Measurements from ENCODE around the gene ORC1. TPM values are rescaled to one million over a fixed set of nuclear protein-coding genes. Genes with fewer than 3 reads are reported as not detected.
A peak's percentile ranks its signal among the peaks of the same experiment; 100 is the strongest.

The ORC1 gene
- total RNA-seq (2014; rRNA removed; shearing (Covaris generic)) = 94.3 and 95.0 TPM in 2 replicates

GRCh38 chr1:52404116-52404974, at the start of gene ORC1, which contains the start of gene PRPF38A:
ORC1 (minus strand) TSS chr1:52404423; CDS start chr1:52402223, 2,200 bp downstream.
PRPF38A (plus strand) TSS chr1:52404602; CDS start chr1:52404750, 148 bp downstream.
- peaks cover 26% of the 10 kb centered on the region for H3K36me3 ChIP-seq (replicated peaks; ENCODE audit: control insufficient read depth, insufficient read depth, low read length)
- no peaks in the 10 kb centered on the region for H3K27me3 ChIP-seq (ENCODE audit: control insufficient read depth, insufficient read depth, low read length)
- peak within 1 kb of the TSS; percentile 94 for H3K4me3 ChIP-seq (ENCODE audit: insufficient read depth, low read depth, low read length)
- peak; percentile 94 for DNase-seq

GRCh38 chr1:52444463-52444862, 40.2 kb upstream of the ORC1 start:
- no peak for DNase-seq
- Histone ChIP-seq H3K36me3 (replicated peaks; ENCODE audit: control insufficient read depth, insufficient read depth, low read length) (no peaks in the 10 kb centered on the region; the same call in none of the 2 replicates), H3K4me3 (ENCODE audit: insufficient read depth, low read depth, low read length) (no peak overlapping the region), H3K27me3 (ENCODE audit: control insufficient read depth, insufficient read depth, low read length) (no peaks in the 10 kb centered on the region)

GRCh38 chr1:52439976-52440375, 35.8 kb upstream of the ORC1 start:
- Histone ChIP-seq H3K4me3 (ENCODE audit: insufficient read depth, low read depth, low read length) (no peak overlapping the region), H3K36me3 (replicated peaks; ENCODE audit: control insufficient read depth, insufficient read depth, low read length) (no peaks in the 10 kb centered on the region; the same call in none of the 2 replicates), H3K27me3 (ENCODE audit: control insufficient read depth, insufficient read depth, low read length) (no peaks in the 10 kb centered on the region)
- no peak for DNase-seq

- Histone ChIP-seq H3K4me3 (ENCODE audit: insufficient read depth, low read depth, low read length) (no peak overlapping the region), H3K36me3 (replicated peaks; ENCODE audit: control insufficient read depth, insufficient read depth, low read length) (no peaks in the 10 kb centered on the region; the same call in 1 of the 2 replicates), H3K27me3 (ENCODE audit: control insufficient read depth, insufficient read depth, low read length) (no peaks in the 10 kb centered on the region)
- no peak for DNase-seq
Measured at GRCh38 chr1:52436817-52437216, 32.6 kb upstream of the ORC1 start.

- peaks cover 5% of the 10 kb centered on the region for H3K36me3 ChIP-seq (replicated peaks; ENCODE audit: control insufficient read depth, insufficient read depth, low read length)
Measured at GRCh38 chr1:52435650-52436049, 31.4 kb upstream of the ORC1 start.

GRCh38 chr1:52435211-52435610, 31.0 kb upstream of the ORC1 start:
- H3K36me3 ChIP-seq (replicated peaks; ENCODE audit: control insufficient read depth, insufficient read depth, low read length) = peaks cover 5% of the 10 kb centered on the region
- no peaks in the 10 kb centered on the region for H3K27me3 ChIP-seq (ENCODE audit: control insufficient read depth, insufficient read depth, low read length)
- DNase-seq = no peak
- H3K4me3 ChIP-seq (ENCODE audit: insufficient read depth, low read depth, low read length) = no peak overlapping the region

More at GRCh38 chr1:52435650-52436049, 31.4 kb upstream of the ORC1 start:
- no peak for DNase-seq
- Histone ChIP-seq H3K4me3 (ENCODE audit: insufficient read depth, low read depth, low read length) (no peak overlapping the region), H3K27me3 (ENCODE audit: control insufficient read depth, insufficient read depth, low read length) (no peaks in the 10 kb centered on the region)

GRCh38 chr1:52432807-52433206, 28.6 kb upstream of the ORC1 start:
- Histone ChIP-seq H3K4me3 (ENCODE audit: insufficient read depth, low read depth, low read length) (no peak overlapping the region), H3K36me3 (replicated peaks; ENCODE audit: control insufficient read depth, insufficient read depth, low read length) (peaks cover 5% of the 10 kb centered on the region), H3K27me3 (ENCODE audit: control insufficient read depth, insufficient read depth, low read length) (no peaks in the 10 kb centered on the region)
- DNase-seq = no peak

GRCh38 chr1:52427152-52427551, 22.9 kb upstream of the ORC1 start:
- DNase-seq = no peak
- peaks cover 6% of the 10 kb centered on the region for H3K36me3 ChIP-seq (replicated peaks; ENCODE audit: control insufficient read depth, insufficient read depth, low read length)

GRCh38 chr1:52426371-52426770, 22.1 kb upstream of the ORC1 start:
- no peak for DNase-seq
- Histone ChIP-seq H3K36me3 (replicated peaks; ENCODE audit: control insufficient read depth, insufficient read depth, low read length) (peaks cover 6% of the 10 kb centered on the region), H3K4me3 (ENCODE audit: insufficient read depth, low read depth, low read length) (no peak overlapping the region), H3K27me3 (ENCODE audit: control insufficient read depth, insufficient read depth, low read length) (no peaks in the 10 kb centered on the region)

More at GRCh38 chr1:52427152-52427551, 22.9 kb upstream of the ORC1 start:
- no peak overlapping the region for H3K4me3 ChIP-seq (ENCODE audit: insufficient read depth, low read depth, low read length)
- no peaks in the 10 kb centered on the region for H3K27me3 ChIP-seq (ENCODE audit: control insufficient read depth, insufficient read depth, low read length)

GRCh38 chr1:52424813-52425212, 20.6 kb upstream of the ORC1 start:
- no peak for DNase-seq
- Histone ChIP-seq H3K27me3 (ENCODE audit: control insufficient read depth, insufficient read depth, low read length) (no peaks in the 10 kb centered on the region), H3K36me3 (replicated peaks; ENCODE audit: control insufficient read depth, insufficient read depth, low read length) (peaks cover 3% of the 10 kb centered on the region), H3K4me3 (ENCODE audit: insufficient read depth, low read depth, low read length) (no peak overlapping the region)

- Histone ChIP-seq H3K27me3 (ENCODE audit: control insufficient read depth, insufficient read depth, low read length) (no peaks in the 10 kb centered on the region), H3K36me3 (replicated peaks; ENCODE audit: control insufficient read depth, insufficient read depth, low read length) (peaks cover 3% of the 10 kb centered on the region), H3K4me3 (ENCODE audit: insufficient read depth, low read depth, low read length) (no peak overlapping the region)
- DNase-seq = no peak
Measured at GRCh38 chr1:52424231-52424636, 20.0 kb upstream of the ORC1 start.

- DNase-seq = no peak
- Histone ChIP-seq H3K27me3 (ENCODE audit: control insufficient read depth, insufficient read depth, low read length) (no peaks in the 10 kb centered on the region), H3K4me3 (ENCODE audit: insufficient read depth, low read depth, low read length) (no peak overlapping the region), H3K36me3 (replicated peaks; ENCODE audit: control insufficient read depth, insufficient read depth, low read length) (peaks cover 3% of the 10 kb centered on the region)
Measured at GRCh38 chr1:52423771-52424170, 19.5 kb upstream of the ORC1 start.

- DNase-seq = no peak
- Histone ChIP-seq H3K27me3 (ENCODE audit: control insufficient read depth, insufficient read depth, low read length) (no peaks in the 10 kb centered on the region), H3K4me3 (ENCODE audit: insufficient read depth, low read depth, low read length) (no peak overlapping the region), H3K36me3 (replicated peaks; ENCODE audit: control insufficient read depth, insufficient read depth, low read length) (peaks cover 6% of the 10 kb centered on the region)
Measured at GRCh38 chr1:52423055-52423454, 18.8 kb upstream of the ORC1 start.

GRCh38 chr1:52420713-52421112, 16.5 kb upstream of the ORC1 start:
- no peaks in the 10 kb centered on the region for H3K27me3 ChIP-seq (ENCODE audit: control insufficient read depth, insufficient read depth, low read length)
- no peak overlapping the region for H3K4me3 ChIP-seq (ENCODE audit: insufficient read depth, low read depth, low read length)
- peaks cover 13% of the 10 kb centered on the region for H3K36me3 ChIP-seq (replicated peaks; ENCODE audit: control insufficient read depth, insufficient read depth, low read length)
- no peak for DNase-seq

- no peak for DNase-seq
- Histone ChIP-seq H3K27me3 (ENCODE audit: control insufficient read depth, insufficient read depth, low read length) (no peaks in the 10 kb centered on the region), H3K4me3 (ENCODE audit: insufficient read depth, low read depth, low read length) (no peak overlapping the region), H3K36me3 (replicated peaks; ENCODE audit: control insufficient read depth, insufficient read depth, low read length) (peaks cover 34% of the 10 kb centered on the region)
Measured at GRCh38 chr1:52416811-52417210, 12.6 kb upstream of the ORC1 start.

Data from H7 (cell line).